GM12892 (cell line): ENCODE data around the gene SLU7.

Experiments
- DNase-seq: peaks from one replicate; pipeline ENCODE4 v3.0.0; 2011; ENCODE audit not compliant: insufficient read length
- FAIRE-seq: peaks from 2 replicates; lab custom pipeline; 2011; peaks lifted over from hg19 to GRCh38; lab: Jason Lieb, UNC
- POLR2A ChIP-seq: IDR thresholded peaks from 2 replicates; pipeline ENCODE4 v1.6.1; 2011; ENCODE audit warnings: low read depth, low read length, control low read depth
- POLR2AphosphoS5 ChIP-seq: IDR thresholded peaks from 2 replicates; pipeline ENCODE4 v1.6.1; 2011; ENCODE audit warnings: low read depth, low read length, control low read depth
- TAF1 ChIP-seq: IDR thresholded peaks from 2 replicates; pipeline ENCODE4 v1.6.1; 2011; ENCODE audit warnings: low read depth, mild to moderate bottlenecking, control low read depth, low read length, borderline replicate concordance

Gene SLU7

GRCh38 chr5:160460377-160461049 is 41.6 kb upstream of the SLU7 start:
- DNase-seq (no peak), FAIRE-seq (no peak)
- TF ChIP-seq POLR2AphosphoS5 (no peak), POLR2A (no peak), TAF1 (no peak)

- peak; percentile 80 for TF ChIP-seq POLR2A
- peak; percentile 83 for TF ChIP-seq POLR2AphosphoS5
- 0 out of 2 replicates have a peak, but pooled peaks have one; percentile 20 for TF ChIP-seq TAF1
- DNase-seq (no peak), FAIRE-seq (peak; percentile 92)
These were observed 40.2 kb upstream of the SLU7 start for GRCh38 chr5:160458806-160459800.

GRCh38 chr5:160457252-160457651 is 38.4 kb upstream of the SLU7 start:
- TF ChIP-seq TAF1 (no peak), POLR2AphosphoS5 (no peak), POLR2A (no peak)

GRCh38 chr5:160456480-160457177 is 37.7 kb upstream of the SLU7 start:
- DNase-seq (no peak), FAIRE-seq (no peak)
- TF ChIP-seq POLR2AphosphoS5 = no peak
- no peak for TF ChIP-seq TAF1
- no peak for TF ChIP-seq POLR2A

More at GRCh38 chr5:160457252-160457651, 38.4 kb upstream of the SLU7 start:
- no peak for FAIRE-seq
- DNase-seq = no peak

- FAIRE-seq (peak; percentile 17), DNase-seq (no peak)
- TF ChIP-seq POLR2AphosphoS5 (no peak), TAF1 (no peak), POLR2A (no peak)
These were observed 36.7 kb upstream of the SLU7 start for GRCh38 chr5:160455600-160455999.

- FAIRE-seq = peak; percentile 51
- DNase-seq = no peak
- TF ChIP-seq POLR2AphosphoS5 (no peak), POLR2A (no peak), TAF1 (no peak)
These were observed 34.9 kb upstream of the SLU7 start for GRCh38 chr5:160453751-160454150.

- TF ChIP-seq POLR2AphosphoS5 = no peak
- no peak for TF ChIP-seq TAF1
- TF ChIP-seq POLR2A = no peak
- FAIRE-seq (no peak), DNase-seq (no peak)
These were observed 33.9 kb upstream of the SLU7 start for GRCh38 chr5:160452795-160453194.

GRCh38 chr5:160452036-160452435 is 33.2 kb upstream of the SLU7 start:
- FAIRE-seq = no peak
- DNase-seq = no peak
- TF ChIP-seq TAF1 = no peak
- no peak for TF ChIP-seq POLR2AphosphoS5
- TF ChIP-seq POLR2A = no peak

- TF ChIP-seq POLR2A (no peak), TAF1 (no peak), POLR2AphosphoS5 (no peak)
- peak; percentile 78 for FAIRE-seq
- no peak for DNase-seq
These were observed 32.4 kb upstream of the SLU7 start for GRCh38 chr5:160451281-160451680.

- no peak for TF ChIP-seq POLR2AphosphoS5
- TF ChIP-seq POLR2A = no peak
- TF ChIP-seq TAF1 = no peak
- DNase-seq (no peak), FAIRE-seq (peak; percentile 50)
These were observed 31.5 kb upstream of the SLU7 start for GRCh38 chr5:160450164-160450932.

GRCh38 chr5:160449458-160449857 is 30.6 kb upstream of the SLU7 start:
- no peak for TF ChIP-seq TAF1
- no peak for TF ChIP-seq POLR2A
- no peak for TF ChIP-seq POLR2AphosphoS5
- peak; percentile 17 for FAIRE-seq

GRCh38 chr5:160448886-160449285 is 30.0 kb upstream of the SLU7 start:
- no peak for TF ChIP-seq TAF1
- no peak for TF ChIP-seq POLR2AphosphoS5
- TF ChIP-seq POLR2A = no peak
- DNase-seq (no peak), FAIRE-seq (no peak)

More at GRCh38 chr5:160449458-160449857, 30.6 kb upstream of the SLU7 start:
- no peak for DNase-seq
